ENCODE data around the gene KDM4D.

- no peak for TF ChIP-seq CTCF (IDR thresholded peaks at IDR 0.05; ENCODE audit: low read depth, low read length)
- TF ChIP-seq EZH2phosphoT487 (IDR thresholded peaks at IDR 0.05; ENCODE audit: low read depth), result no peak
Observed at GRCh38 chr11:95011376-95011775, 37.9 kb downstream of the KDM4D start.
